HCT116 (cell line): Measurements from ENCODE around the gene FASN. TPM values are rescaled to one million over a fixed set of nuclear protein-coding genes. Genes with fewer than 3 reads are reported as not detected.

Experiments used
- ATAC-seq: fragments of 200-7000 bp; cut with Tn5 transposase; 2 replicates; pipeline ENCODE4 v1.9.1; 2020; ENCODE audit warnings: mild to moderate bottlenecking, moderate library complexity
- BruUV-seq: library from RNA; stranded (reverse); fragments of 400-500 nt; replicated peaks from 2 replicates; lab custom pipeline; 2021; lab: Mats Ljungman, UMichigan
- CTCF ChIA-PET: fragments of 300-600 bp; sonication (Branson Sonifier 250); formaldehyde crosslinking; loops from one replicate; lab custom pipeline; 2021; ENCODE audit warnings: antibody characterized with exemption; lab: Charles Lee
- POLR2A ChIA-PET: fragments of 300-600, 350-600 bp; sonication (Branson Sonifier 250); formaldehyde crosslinking; loops from one replicate; lab custom pipeline; 2021; ENCODE audit warnings: antibody characterized with exemption; lab: Charles Lee
- RAD21 ChIA-PET, 2 experiments: fragments of 300-600 bp; sonication (Branson Sonifier 250); formaldehyde crosslinking; loops; one replicate each; lab custom pipeline; 2023; ENCODE audit warnings: low total read pairs in 2 of 2; ENCODE audit not compliant: uncharacterized antibody in 2 of 2, unreplicated experiment in 2 of 2, low non-redundant PET in 1 of 2; lab: Charles Lee
- DNase-seq: peaks from one replicate; pipeline ENCODE4 v3.0.0-alpha.2; 2010; ENCODE audit warnings: low read depth, low spot score
- H2AFZ ChIP-seq: fragments of 200-600 bp; shearing (Covaris generic), sonication (generic); 2 replicates; pipeline ENCODE4 v1.6.1; 2017; ENCODE audit warnings: low read depth, mixed run types, mixed read lengths, antibody characterized with exemption, low read length; ENCODE audit not compliant: poor library complexity, severe bottlenecking
- H3K27ac ChIP-seq: 2 replicates; pipeline ENCODE4 v1.5.1; 2012; ENCODE audit warnings: low read depth, low read length
- H3K27me3 ChIP-seq: fragments of 200-600 bp; sonication (generic); 2 replicates; pipeline ENCODE4 v1.6.1; 2016; ENCODE audit warnings: mixed run types, low read length, mixed read lengths; ENCODE audit not compliant: insufficient read depth
- H3K36me3 ChIP-seq, 2 experiments: fragments of 200-500 bp in 1 of 2; fragments of 200-600 bp in 1 of 2; sonication (Bioruptor generic) in 1 of 2; sonication (generic) in 1 of 2; 2 replicates each; pipeline versions ENCODE4 v1.5.1 to v1.6.1; 2014 to 2016; ENCODE audit warnings: low read length in 2 of 2, inconsistent platforms in 1 of 2, mixed read lengths in 1 of 2, mixed run types in 1 of 2; ENCODE audit not compliant: insufficient read depth in 2 of 2, control insufficient read depth in 1 of 2
- H3K4me1 ChIP-seq, 2 experiments: fragments of 200-600 bp in 1 of 2; sonication (generic) in 1 of 2; 2 replicates each; pipeline versions ENCODE4 v1.5.1 to v1.6.1; 2012 to 2017; ENCODE audit warnings: low read length in 2 of 2, inconsistent platforms in 1 of 2, mild to moderate bottlenecking in 1 of 2, mixed read lengths in 1 of 2, mixed run types in 1 of 2, moderate library complexity in 1 of 2; ENCODE audit not compliant: insufficient read depth in 2 of 2, control insufficient read depth in 1 of 2
- H3K4me2 ChIP-seq: fragments of 200-600 bp; sonication (generic); 2 replicates; pipeline ENCODE4 v1.6.1; 2017; ENCODE audit warnings: mixed run types, low read length, mixed read lengths
- H3K4me3 ChIP-seq, 2 experiments: fragments of 200-600 bp in 1 of 2; sonication (generic) in 1 of 2; replicated peaks in 1 of 2; 2 replicates each; pipeline ENCODE4 v1.5.1; 2011 to 2016; ENCODE audit warnings: low read length in 2 of 2, control low read depth in 1 of 2, low read depth in 1 of 2, mild to moderate bottlenecking in 1 of 2, mixed read lengths in 1 of 2, mixed run types in 1 of 2
- H3K79me2 ChIP-seq: fragments of 200-600 bp; sonication (generic); 2 replicates; pipeline ENCODE4 v1.6.1; 2017; ENCODE audit warnings: mild to moderate bottlenecking, mixed run types, low read length, moderate library complexity, mixed read lengths; ENCODE audit not compliant: insufficient read depth
- H3K9ac ChIP-seq: fragments of 200-600 bp; sonication (generic); 2 replicates; pipeline ENCODE4 v1.6.1; 2016; ENCODE audit warnings: low read length, mixed read lengths
- H3K9me2 ChIP-seq: fragments of 200-600 bp; sonication (generic), shearing (Covaris generic); 2 replicates; pipeline ENCODE4 v1.6.1; 2017; ENCODE audit warnings: mixed run types, mild to moderate bottlenecking, moderate library complexity; ENCODE audit not compliant: insufficient read depth
- H3K9me3 ChIP-seq, 2 experiments: fragments of 200-500 bp in 1 of 2; fragments of 200-600 bp in 1 of 2; sonication (Bioruptor generic) in 1 of 2; sonication (generic) in 1 of 2; 2 replicates each; pipeline ENCODE4 v1.6.1; 2014 to 2017; ENCODE audit warnings: low read length in 2 of 2, mixed read lengths in 2 of 2, inconsistent platforms in 1 of 2, low read depth in 1 of 2, mild to moderate bottlenecking in 1 of 2, mixed run types in 1 of 2, moderate library complexity in 1 of 2; ENCODE audit not compliant: control insufficient read depth in 1 of 2, insufficient read depth in 1 of 2
- H4K20me1 ChIP-seq: fragments of 200-600 bp; sonication (generic), shearing (Covaris generic); 2 replicates; pipeline ENCODE4 v1.6.1; 2017; ENCODE audit warnings: mixed run types, mild to moderate bottlenecking, moderate library complexity; ENCODE audit not compliant: insufficient read depth
- CBX3 ChIP-seq: IDR thresholded peaks from 2 replicates; pipeline ENCODE4 v1.6.1; 2012; ENCODE audit warnings: low read depth
- CTCF ChIP-seq, 3 experiments: fragments of 200-600 bp in 1 of 3; sonication (generic) in 1 of 3; IDR thresholded peaks in 2 of 3; conservative IDR thresholded peaks in 1 of 3; 2 replicates each; pipeline ENCODE4 v1.5.1; 2012 to 2017; ENCODE audit warnings: low read depth in 2 of 3, low read length in 2 of 3, antibody characterized with exemption in 1 of 3, borderline replicate concordance in 1 of 3, control low read depth in 1 of 3, mild to moderate bottlenecking in 1 of 3, mixed read lengths in 1 of 3, mixed run types in 1 of 3, moderate library complexity in 1 of 3; ENCODE audit not compliant: insufficient read depth in 1 of 3
- EGR1 ChIP-seq: IDR thresholded peaks from 2 replicates; pipeline ENCODE4 v1.6.1; 2012; ENCODE audit warnings: low read depth
- ELF1 ChIP-seq: IDR thresholded peaks from 2 replicates; pipeline ENCODE4 v1.6.1; 2012; ENCODE audit warnings: low read depth, borderline replicate concordance
- EZH2 ChIP-seq: fragments of 200-600 bp; sonication (generic); IDR thresholded peaks from 2 replicates; pipeline ENCODE4 v1.6.1; 2017; ENCODE audit warnings: antibody characterized with exemption, mixed run types
- EZH2phosphoT487 ChIP-seq: fragments of 200-600 bp; IDR thresholded peaks from 2 replicates; pipeline ENCODE4 v1.6.1; 2018; ENCODE audit warnings: antibody characterized with exemption, borderline replicate concordance
- FOSL1 ChIP-seq: IDR thresholded peaks from 2 replicates; pipeline ENCODE4 v1.6.1; 2012; ENCODE audit warnings: low read depth
- JUND ChIP-seq: IDR thresholded peaks from 2 replicates; pipeline ENCODE4 v1.6.1; 2012
- POLR2A ChIP-seq: IDR thresholded peaks from 2 replicates; pipeline ENCODE4 v1.7.0; 2011; ENCODE audit warnings: borderline replicate concordance; ENCODE audit not compliant: insufficient read depth, insufficient read length; ENCODE audit errors: extremely low read depth
- RAD21 ChIP-seq: IDR thresholded peaks from 2 replicates; pipeline ENCODE4 v1.6.1; 2012; ENCODE audit warnings: low read depth, mild to moderate bottlenecking
- SIN3A ChIP-seq: IDR thresholded peaks from 2 replicates; pipeline ENCODE4 v1.6.1; 2012; ENCODE audit warnings: low read depth
- SP1 ChIP-seq: IDR thresholded peaks from 2 replicates; pipeline ENCODE4 v1.6.1; 2012; ENCODE audit warnings: low read depth
- SRF ChIP-seq: IDR thresholded peaks from 2 replicates; pipeline ENCODE4 v1.6.1; 2012; ENCODE audit warnings: low read depth
- TCF7L2 ChIP-seq: IDR thresholded peaks from 2 replicates; pipeline ENCODE4 v1.7.0; 2011; ENCODE audit warnings: borderline replicate concordance, inconsistent platforms; ENCODE audit not compliant: insufficient read depth, insufficient read length; ENCODE audit errors: extremely low read depth
- YY1 ChIP-seq: IDR thresholded peaks from 2 replicates; pipeline ENCODE4 v1.6.1; 2011; ENCODE audit warnings: low read length, low read depth, moderate library complexity, mild to moderate bottlenecking; ENCODE audit not compliant: insufficient replicate concordance; ENCODE audit errors: extremely low read depth
- ZBTB33 ChIP-seq: IDR thresholded peaks from 2 replicates; pipeline ENCODE4 v1.6.1; 2011; ENCODE audit warnings: mild to moderate bottlenecking, low read length, moderate library complexity; ENCODE audit not compliant: insufficient replicate concordance; ENCODE audit errors: extremely low read depth
- ZNF274 ChIP-seq: fragments of 200-500 bp; sonication (Bioruptor generic); IDR thresholded peaks from 2 replicates; pipeline ENCODE4 v1.6.1; 2014; ENCODE audit warnings: mild to moderate bottlenecking, low read depth, low read length, inconsistent platforms
- intact Hi-C: fragments of 100-400 bp; cut with micrococcal nuclease; formaldehyde crosslinking; loops from 2 replicates; pipeline ENCODE4 v1.10.0; 2022
- total RNA-seq: library from RNA; stranded (reverse); gene quantifications from one replicate; pipeline ENCODE4 v1.2.1, GENCODE V29; 2021; ENCODE audit not compliant: unreplicated experiment
- TF ChIP-seq, protein P1 (sequence below): IDR thresholded peaks from 2 replicates; pipeline ENCODE4 v1.6.1; 2012
- TF ChIP-seq, protein P2 (sequence below): IDR thresholded peaks from 2 replicates; pipeline ENCODE4 v1.6.1; 2012; ENCODE audit warnings: low read depth

Gene FASN
- total RNA-seq, 1 experiment from 2014 or later: 754 TPM

DNA sequence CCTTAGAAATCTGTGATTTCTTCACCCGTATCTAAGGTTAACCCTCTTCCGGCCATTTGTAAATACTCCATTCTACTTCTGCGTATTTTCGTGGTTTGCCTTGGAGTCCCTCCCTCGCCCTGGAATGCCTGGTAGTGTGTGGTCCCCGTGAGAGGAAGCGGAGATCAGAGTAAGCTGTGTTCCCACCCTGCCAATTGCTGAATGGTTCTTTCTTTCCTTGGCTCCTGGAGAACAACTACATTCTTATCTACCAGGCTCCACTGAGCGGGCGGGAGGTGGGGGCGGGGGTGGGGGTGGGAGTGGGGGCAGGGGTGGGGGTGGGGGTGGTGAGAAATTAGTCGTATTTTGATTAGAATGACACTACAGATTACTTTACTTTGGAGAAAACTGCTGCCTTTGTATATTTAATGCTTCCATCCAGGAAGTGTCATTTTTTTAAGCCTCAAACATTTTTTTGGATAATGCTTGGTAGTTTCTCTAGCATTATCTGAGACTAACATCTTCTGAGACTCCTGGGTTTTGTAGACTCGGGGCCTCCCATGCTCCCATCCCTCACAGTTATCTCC lies 20.9 kb upstream of the FASN start:
- Histone ChIP-seq H3K36me3 (no peaks in the 10 kb centered on the region), H3K27ac (no peak overlapping the region), H3K9ac (no peak overlapping the region), H3K9me3 (no peaks in the 10 kb centered on the region), H3K4me1 (no peaks in the 10 kb centered on the region), H3K4me2 (no peak overlapping the region), H3K27me3 (no peaks in the 10 kb centered on the region), H2AFZ (no peak overlapping the region), H3K9me2 (no peaks in the 10 kb centered on the region), H3K4me3 (no peak overlapping the region), H3K79me2 (no peaks in the 10 kb centered on the region), H4K20me1 (no peaks in the 10 kb centered on the region)
- ChIA-PET POLR2A (no interaction called here), RAD21 (no interaction called here), CTCF (no interaction called here)
- TF ChIP-seq ZNF274 (no peak), CBX3 (no peak), YY1 (no peak), ELF1 (no peak), CTCF (IDR thresholded peaks at IDR 0.05 in 2 of 3, conservative IDR thresholded peaks at IDR 0.05 in 1 of 3; ENCODE audit: borderline replicate concordance in 1 of 3, insufficient read depth in 1 of 3, low read depth in 2 of 3, low read length in 2 of 3) (no peak), EGR1 (no peak), JUND (no peak), RAD21 (no peak), SIN3A (no peak), EZH2 (no peak), TCF7L2 (no peak), SP1 (no peak), ZBTB33 (no peak), POLR2A (no peak), SRF (no peak), EZH2phosphoT487 (no peak), FOSL1 (no peak)
- TF ChIP-seq, protein P1, sequence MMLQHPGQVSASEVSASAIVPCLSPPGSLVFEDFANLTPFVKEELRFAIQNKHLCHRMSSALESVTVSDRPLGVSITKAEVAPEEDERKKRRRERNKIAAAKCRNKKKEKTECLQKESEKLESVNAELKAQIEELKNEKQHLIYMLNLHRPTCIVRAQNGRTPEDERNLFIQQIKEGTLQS: no peak
- TF ChIP-seq, protein P2, sequence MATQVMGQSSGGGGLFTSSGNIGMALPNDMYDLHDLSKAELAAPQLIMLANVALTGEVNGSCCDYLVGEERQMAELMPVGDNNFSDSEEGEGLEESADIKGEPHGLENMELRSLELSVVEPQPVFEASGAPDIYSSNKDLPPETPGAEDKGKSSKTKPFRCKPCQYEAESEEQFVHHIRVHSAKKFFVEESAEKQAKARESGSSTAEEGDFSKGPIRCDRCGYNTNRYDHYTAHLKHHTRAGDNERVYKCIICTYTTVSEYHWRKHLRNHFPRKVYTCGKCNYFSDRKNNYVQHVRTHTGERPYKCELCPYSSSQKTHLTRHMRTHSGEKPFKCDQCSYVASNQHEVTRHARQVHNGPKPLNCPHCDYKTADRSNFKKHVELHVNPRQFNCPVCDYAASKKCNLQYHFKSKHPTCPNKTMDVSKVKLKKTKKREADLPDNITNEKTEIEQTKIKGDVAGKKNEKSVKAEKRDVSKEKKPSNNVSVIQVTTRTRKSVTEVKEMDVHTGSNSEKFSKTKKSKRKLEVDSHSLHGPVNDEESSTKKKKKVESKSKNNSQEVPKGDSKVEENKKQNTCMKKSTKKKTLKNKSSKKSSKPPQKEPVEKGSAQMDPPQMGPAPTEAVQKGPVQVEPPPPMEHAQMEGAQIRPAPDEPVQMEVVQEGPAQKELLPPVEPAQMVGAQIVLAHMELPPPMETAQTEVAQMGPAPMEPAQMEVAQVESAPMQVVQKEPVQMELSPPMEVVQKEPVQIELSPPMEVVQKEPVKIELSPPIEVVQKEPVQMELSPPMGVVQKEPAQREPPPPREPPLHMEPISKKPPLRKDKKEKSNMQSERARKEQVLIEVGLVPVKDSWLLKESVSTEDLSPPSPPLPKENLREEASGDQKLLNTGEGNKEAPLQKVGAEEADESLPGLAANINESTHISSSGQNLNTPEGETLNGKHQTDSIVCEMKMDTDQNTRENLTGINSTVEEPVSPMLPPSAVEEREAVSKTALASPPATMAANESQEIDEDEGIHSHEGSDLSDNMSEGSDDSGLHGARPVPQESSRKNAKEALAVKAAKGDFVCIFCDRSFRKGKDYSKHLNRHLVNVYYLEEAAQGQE: no peak
- intact Hi-C loops: no loop called here
- DNase-seq (no peak), ATAC-seq (no peak)
- no TSS peak for BruUV-seq
